Subcutaneous abdominal adipose tissue (tissue), 5 donors: ENCODE results near the gene GPR15.

Source experiments
- H3K27ac ChIP-seq: one replicate; pipeline ENCODE4 v1.7.0; 2013; ENCODE audit warnings: low read depth, mild to moderate bottlenecking, inconsistent platforms, low read length, moderate library complexity
- H3K27me3 ChIP-seq, 5 donors: one replicate each; pipeline ENCODE4 v1.7.0; 2013; ENCODE audit warnings: low read length in 5 of 5, inconsistent platforms in 1 of 5; ENCODE audit not compliant: control insufficient read depth in 5 of 5, insufficient read depth in 4 of 5
- H3K36me3 ChIP-seq, 5 donors: one replicate each; pipeline ENCODE4 v1.7.0; 2013; ENCODE audit warnings: low read length in 5 of 5; ENCODE audit not compliant: control insufficient read depth in 5 of 5, insufficient read depth in 5 of 5
- H3K4me1 ChIP-seq, 5 donors: one replicate each; pipeline ENCODE4 v1.7.0; 2013; ENCODE audit warnings: low read length in 5 of 5, mild to moderate bottlenecking in 3 of 5, moderate library complexity in 1 of 5; ENCODE audit not compliant: control insufficient read depth in 5 of 5, insufficient read depth in 5 of 5
- H3K4me3 ChIP-seq, 5 donors: one replicate each; pipeline ENCODE4 v1.7.0; 2013; ENCODE audit warnings: low read length in 5 of 5, low read depth in 1 of 5
- H3K9ac ChIP-seq, 5 donors: one replicate each; pipeline ENCODE4 v1.7.0; 2013; ENCODE audit warnings: low read length in 5 of 5, mild to moderate bottlenecking in 4 of 5, moderate library complexity in 3 of 5
- H3K9me3 ChIP-seq, 5 donors: one replicate each; pipeline ENCODE4 v1.7.0; 2013; ENCODE audit warnings: low read length in 5 of 5; ENCODE audit not compliant: control insufficient read depth in 5 of 5
- donor health status: healthy.
- donor health status: healthy.
- donor health status: healthy.
- donor health status: healthy.
- donor health status: healthy.

The GPR15 gene

DNA sequence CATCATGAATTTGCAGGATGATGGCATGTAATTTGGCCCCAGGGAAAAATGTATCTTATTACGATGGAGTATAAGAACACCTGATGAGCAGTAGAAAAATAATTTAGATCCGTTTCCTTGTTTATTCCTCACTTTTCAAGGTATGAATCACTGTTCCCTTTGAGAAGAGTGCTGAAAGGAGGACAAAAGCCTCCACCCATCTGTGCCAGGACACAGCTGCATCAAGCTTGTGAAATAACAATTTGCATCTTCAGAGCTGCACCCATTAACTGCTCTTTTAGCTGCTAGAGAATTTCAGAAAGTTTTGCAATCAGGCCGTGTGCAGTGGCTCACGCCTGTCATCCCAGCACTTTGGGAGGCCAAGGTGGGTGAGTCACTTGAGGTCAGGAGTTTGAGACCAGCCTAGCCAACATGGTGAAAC, 18.7 kb upstream of the GPR15 start:
- H3K27ac ChIP-seq, result no peak overlapping the region
- no peak overlapping the region for H3K9ac ChIP-seq
- H3K4me3 ChIP-seq, result no peak overlapping the region
- no peaks in the 10 kb centered on the region for H3K27me3 ChIP-seq
- no peaks in the 10 kb centered on the region for H3K4me1 ChIP-seq
- H3K36me3 ChIP-seq, result peaks cover 21 to 49% (median 23%) of the 10 kb centered on the region in 5 donors
- H3K9me3 ChIP-seq, result no peaks in the 10 kb centered on the region

DNA sequence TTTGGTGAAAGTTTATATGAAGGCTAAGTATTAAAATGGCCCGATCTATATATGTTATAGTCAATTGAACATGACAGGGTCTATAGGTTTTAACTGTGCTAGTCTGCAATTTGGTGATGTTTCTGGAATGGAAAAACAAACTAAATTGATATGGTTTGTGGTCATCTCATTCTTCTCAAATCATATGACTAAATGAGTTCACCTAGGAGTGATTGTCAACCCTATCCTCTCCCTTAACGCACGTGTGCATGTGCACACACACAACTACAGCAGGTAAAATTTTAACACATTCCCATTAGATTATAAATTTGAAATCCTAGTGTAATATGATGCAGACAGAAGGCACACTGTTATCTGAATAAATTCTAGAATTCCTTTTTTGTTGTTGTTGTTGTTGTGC, 18.0 kb upstream of the GPR15 start:
- H3K27me3 ChIP-seq, result no peaks in the 10 kb centered on the region
- no peak overlapping the region for H3K4me3 ChIP-seq
- H3K4me1 ChIP-seq, result no peaks in the 10 kb centered on the region
- H3K9ac ChIP-seq, result no peak overlapping the region
- H3K9me3 ChIP-seq, result no peaks in the 10 kb centered on the region
- H3K27ac ChIP-seq, result no peak overlapping the region
- H3K36me3 ChIP-seq, result peaks cover 24 to 49% (median 28%) of the 10 kb centered on the region in 5 donors

DNA sequence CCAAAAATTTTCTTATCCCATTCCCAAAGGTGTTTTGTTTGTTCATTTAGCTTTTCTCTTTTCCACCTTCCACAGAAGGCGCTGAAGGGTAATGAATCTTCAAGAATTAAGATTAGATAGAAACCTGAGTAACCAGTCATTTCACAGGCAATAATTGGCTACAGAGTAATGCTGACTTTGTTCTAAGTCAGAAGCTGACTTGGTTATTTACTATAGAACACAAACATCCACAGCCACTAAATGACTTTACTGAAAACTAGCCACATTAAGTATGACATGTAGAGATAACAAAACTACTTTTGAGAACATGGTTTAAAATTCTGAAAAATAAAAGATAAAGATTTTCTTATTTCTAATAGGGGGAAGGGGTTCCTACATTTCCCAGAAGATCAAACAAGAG, 16.8 kb upstream of the GPR15 start:
- Histone ChIP-seq H3K4me1 (no peaks in the 10 kb centered on the region), H3K36me3 (peaks cover 28 to 55% (median 37%) of the 10 kb centered on the region in 5 donors), H3K4me3 (no peak overlapping the region), H3K9ac (no peak overlapping the region), H3K9me3 (no peaks in the 10 kb centered on the region), H3K27me3 (no peaks in the 10 kb centered on the region), H3K27ac (no peak overlapping the region)

DNA sequence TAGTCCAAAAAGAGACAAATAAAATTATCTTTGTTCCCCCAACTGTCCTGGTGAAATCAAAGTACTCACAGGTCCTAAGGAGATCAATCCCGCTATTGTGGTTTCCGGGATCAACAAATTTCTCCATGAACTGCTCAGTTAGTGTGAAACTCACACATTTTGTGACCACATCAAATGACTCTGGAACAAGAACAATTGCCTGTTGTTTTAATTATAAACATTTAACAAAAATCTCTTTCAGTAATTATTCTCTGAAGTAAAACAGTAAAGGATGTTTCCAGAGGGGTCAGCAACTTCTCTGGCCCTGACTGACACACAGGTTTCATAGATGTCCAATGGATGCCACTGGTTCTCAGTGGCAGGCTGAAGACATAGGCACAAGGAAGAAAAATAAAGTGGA, 13.0 kb upstream of the GPR15 start:
- Histone ChIP-seq H3K4me1 (peaks cover 1 to 18% (median 14%) of the 10 kb centered on the region in 5 donors), H3K4me3 (no peak overlapping the region), H3K27me3 (no peaks in the 10 kb centered on the region), H3K9me3 (no peaks in the 10 kb centered on the region), H3K27ac (no peak overlapping the region), H3K9ac (no peak overlapping the region), H3K36me3 (peaks cover 28 to 38% (median 28%) of the 10 kb centered on the region in 5 donors)

DNA sequence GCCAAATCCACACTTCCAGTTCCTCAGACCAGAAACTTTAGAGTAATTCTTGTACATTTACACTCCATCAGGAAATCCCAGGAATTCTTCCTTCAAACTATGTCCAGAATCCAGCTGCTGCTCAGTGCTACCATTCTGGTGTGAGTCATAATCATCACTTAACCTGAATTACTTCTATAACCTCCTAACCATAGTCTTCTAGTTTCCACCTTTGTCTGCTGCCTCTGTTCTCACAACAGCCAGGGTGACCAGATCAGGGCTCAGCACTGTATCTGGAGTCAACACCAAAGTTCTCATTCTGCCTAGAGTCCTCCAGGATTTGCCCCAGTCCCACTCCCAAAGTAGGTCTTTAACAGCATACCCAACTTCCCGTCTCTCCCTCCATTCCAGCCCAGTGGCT, 12.4 kb upstream of the GPR15 start:
- H3K27ac ChIP-seq, result no peak overlapping the region
- no peak overlapping the region for H3K9ac ChIP-seq
- peaks cover 28 to 37% (median 28%) of the 10 kb centered on the region in 5 donors for H3K36me3 ChIP-seq
- H3K9me3 ChIP-seq, result no peaks in the 10 kb centered on the region
- H3K4me3 ChIP-seq, result no peak overlapping the region
- no peaks in the 10 kb centered on the region for H3K27me3 ChIP-seq
- peaks cover 1 to 18% (median 14%) of the 10 kb centered on the region in 5 donors for H3K4me1 ChIP-seq

DNA sequence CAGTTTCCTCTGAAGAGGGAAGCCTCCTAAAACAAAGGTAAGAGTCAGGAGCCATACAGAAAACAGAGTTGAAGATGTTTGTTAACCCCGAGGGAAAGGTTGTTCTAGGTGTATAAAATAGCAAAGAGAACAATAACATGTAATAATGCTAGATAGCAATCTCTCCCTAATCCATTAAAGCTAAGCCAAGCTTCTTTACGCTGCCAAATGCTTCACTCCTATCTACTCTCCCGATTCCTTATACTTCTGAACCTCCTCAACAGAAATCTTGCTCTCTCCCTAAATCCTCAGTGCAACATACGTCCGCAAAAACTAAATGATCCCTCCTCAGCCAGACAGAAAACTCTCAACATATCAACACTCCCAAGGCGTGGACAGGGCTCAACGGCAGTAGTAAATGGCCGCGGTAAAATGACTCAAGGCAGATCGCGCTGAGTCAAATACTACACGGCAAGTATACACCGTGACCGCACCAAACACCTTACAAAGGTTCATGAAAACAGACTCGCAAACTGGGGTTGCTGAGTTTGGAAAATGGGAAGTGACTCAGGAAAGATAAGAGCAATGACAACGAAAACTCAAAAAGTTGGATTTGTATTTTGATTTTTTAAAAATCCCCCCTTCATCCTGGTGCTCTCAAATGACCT, 9.8 kb upstream of the GPR15 start:
- peak overlapping the region; percentile 55 to 92 (median 82) for H3K4me3 ChIP-seq
- peaks cover 11 to 16% (median 15%) of the 10 kb centered on the region in 5 donors for H3K36me3 ChIP-seq
- H3K9ac ChIP-seq, result peak overlapping the region; percentile 82 to 92 (median 87)
- H3K9me3 ChIP-seq, result no peaks in the 10 kb centered on the region
- peaks cover 1 to 18% (median 14%) of the 10 kb centered on the region in 5 donors for H3K4me1 ChIP-seq
- no peaks in the 10 kb centered on the region for H3K27me3 ChIP-seq
- H3K27ac ChIP-seq, result peak overlapping the region; percentile 96

DNA sequence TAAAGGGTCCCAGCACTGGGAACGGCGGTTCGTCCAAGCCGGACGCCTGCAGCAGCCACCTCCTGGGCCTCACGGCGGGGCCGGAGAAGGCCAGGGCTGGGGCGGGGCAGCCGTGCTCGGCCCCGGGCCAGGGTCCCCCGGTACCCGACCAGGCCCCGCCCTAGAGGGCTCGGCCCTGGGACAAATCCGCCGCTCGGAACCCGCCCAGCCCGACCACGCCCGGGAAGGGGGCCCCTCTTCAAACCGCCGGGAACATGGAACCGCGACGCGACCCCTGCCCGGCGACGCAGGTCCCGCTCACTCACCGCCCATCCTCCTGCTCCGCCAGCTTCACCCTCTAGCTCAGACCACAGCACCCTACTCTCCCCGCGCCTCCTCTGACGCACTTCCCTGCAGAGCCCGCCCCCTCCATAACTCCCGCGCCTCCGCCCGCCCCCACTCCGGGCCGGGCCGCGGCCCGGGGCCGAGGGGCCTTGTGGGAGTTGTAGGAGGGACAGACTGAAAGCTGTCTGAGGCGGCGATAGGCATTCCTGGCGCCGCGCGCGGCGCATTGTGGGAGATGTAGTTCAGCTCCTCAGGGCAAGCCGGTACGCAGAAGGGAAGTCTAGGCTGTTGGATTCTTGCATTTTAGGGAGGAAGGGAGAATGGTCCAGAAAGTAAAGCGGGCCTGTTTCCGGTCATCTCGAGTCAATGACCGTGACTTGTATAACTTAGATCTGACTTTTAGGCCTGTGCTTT, 9.1 kb upstream of the GPR15 start, which contains the start of gene CLDND1:
CLDND1 (minus strand) TSS at position 359 of the 738 bp plus-strand sequence. CDS start 1,478 bp downstream, outside the sequence.
- Histone ChIP-seq H3K36me3 (peaks cover 11 to 14% (median 12%) of the 10 kb centered on the region in 5 donors), H3K27ac (peak within 1 kb of the TSS; percentile 96), H3K4me1 (peaks cover 1 to 18% (median 14%) of the 10 kb centered on the region in 5 donors), H3K27me3 (no peaks in the 10 kb centered on the region), H3K4me3 (peak within 1 kb of the TSS; percentile 55 to 92 (median 82)), H3K9me3 (no peaks in the 10 kb centered on the region), H3K9ac (peak within 1 kb of the TSS; percentile 82 to 92 (median 87))

DNA sequence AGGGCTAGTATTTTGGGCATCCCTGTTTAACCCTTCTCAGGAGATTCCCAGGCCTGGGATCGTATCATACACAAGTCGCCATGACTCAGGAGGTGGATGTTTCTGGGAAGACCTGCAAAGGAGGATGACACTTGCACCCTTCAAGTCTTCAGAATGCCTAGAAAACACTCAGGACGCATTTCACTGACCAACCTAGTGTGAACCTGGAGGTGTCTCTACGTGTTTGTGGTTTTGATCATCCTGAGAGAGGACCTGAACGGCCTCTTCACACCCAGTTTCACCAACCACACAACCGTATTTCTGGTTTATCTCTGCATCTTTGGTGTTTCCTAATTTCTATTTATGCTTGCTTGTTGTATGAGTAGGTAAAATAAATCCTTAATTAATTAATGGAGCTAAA, 6.3 kb upstream of the GPR15 start:
- Histone ChIP-seq H3K27me3 (no peaks in the 10 kb centered on the region), H3K27ac (no peak overlapping the region), H3K9me3 (no peaks in the 10 kb centered on the region), H3K4me3 (no peak overlapping the region), H3K9ac (no peak overlapping the region), H3K4me1 (peaks cover 1 to 18% (median 14%) of the 10 kb centered on the region in 5 donors), H3K36me3 (no peaks in the 10 kb centered on the region)

DNA sequence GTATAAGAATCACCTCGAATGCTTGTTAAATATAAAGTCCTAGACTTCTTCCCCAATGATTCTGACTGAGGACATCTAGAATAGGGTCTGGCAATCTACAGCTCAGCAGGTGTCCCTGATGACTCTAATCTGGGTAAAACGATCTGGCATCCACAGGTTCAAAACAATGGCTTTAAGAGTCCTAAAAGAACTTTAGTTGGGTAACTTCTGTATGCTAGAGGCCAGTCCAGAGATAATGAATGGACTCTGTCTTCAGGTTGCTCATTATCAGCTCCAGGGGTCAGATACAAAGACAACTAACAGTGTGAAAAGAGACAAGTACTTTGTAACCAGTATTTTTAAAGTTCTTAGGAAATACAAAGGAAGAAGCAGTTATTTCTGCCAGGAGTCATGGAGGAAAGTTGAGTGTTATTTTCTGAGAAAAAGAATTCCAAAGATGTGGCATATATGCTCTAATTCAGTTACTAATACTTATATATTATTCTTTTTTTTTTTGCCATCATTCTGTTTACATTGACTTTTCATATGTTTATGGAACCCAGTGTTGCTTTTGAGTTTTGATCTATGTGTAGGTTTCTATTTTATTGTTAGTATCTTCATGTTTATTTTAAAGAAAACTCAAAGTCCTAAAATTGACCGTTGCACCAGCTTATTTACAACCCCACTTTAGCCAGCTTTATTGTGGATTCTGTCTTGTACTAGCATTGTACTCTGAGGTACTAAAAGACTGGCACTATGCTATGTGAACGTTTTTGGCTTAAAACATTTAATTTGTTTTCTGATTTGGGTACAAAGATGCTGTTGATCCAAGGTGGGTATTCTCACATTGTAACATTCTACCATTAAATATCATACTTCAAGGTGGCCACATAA, 3.1 kb upstream of the GPR15 start:
- H3K4me1 ChIP-seq, result no peaks in the 10 kb centered on the region
- no peak overlapping the region for H3K27ac ChIP-seq
- H3K9ac ChIP-seq, result no peak overlapping the region
- H3K4me3 ChIP-seq, result no peak overlapping the region
- H3K9me3 ChIP-seq, result no peaks in the 10 kb centered on the region
- H3K36me3 ChIP-seq, result no peaks in the 10 kb centered on the region
- H3K27me3 ChIP-seq, result peaks cover 0 to 4% (median 0%) of the 10 kb centered on the region in 5 donors
